Gastroesophageal sphincter (tissue), 3 donors: ENCODE measurements around the gene CYP4F2.

Source experiments
- CTCF ChIP-seq, 4 experiments: fragments of 200-600 bp in 2 of 4; fragments of 450-650 bp in 2 of 4; sonication (generic) in 1 of 4; IDR thresholded peaks; one replicate each; pipeline ENCODE4 v1.5.1; 2017 to 2019; ENCODE audit warnings: antibody characterized with exemption in 4 of 4, mild to moderate bottlenecking in 2 of 4, moderate library complexity in 2 of 4
- POLR2AphosphoS5 ChIP-seq: sonication (generic); formaldehyde crosslinking; IDR thresholded peaks from one replicate; pipeline ENCODE4 v1.6.1; 2017; ENCODE audit warnings: antibody characterized with exemption

- TF ChIP-seq CTCF (IDR thresholded peaks at IDR 0.05) (no peak), POLR2AphosphoS5 (no peak)
Observed at GRCh38 chr19:15885167-15885566, 12.7 kb downstream of the CYP4F2 start.
